ENCODE data around the gene STXBP6.
"Not testable (repeated sequence)": the region's sequence is repeated elsewhere in the genome, so short reads cannot be mapped to it uniquely, and the experiment has no call there.

The STXBP6 gene

DNA sequence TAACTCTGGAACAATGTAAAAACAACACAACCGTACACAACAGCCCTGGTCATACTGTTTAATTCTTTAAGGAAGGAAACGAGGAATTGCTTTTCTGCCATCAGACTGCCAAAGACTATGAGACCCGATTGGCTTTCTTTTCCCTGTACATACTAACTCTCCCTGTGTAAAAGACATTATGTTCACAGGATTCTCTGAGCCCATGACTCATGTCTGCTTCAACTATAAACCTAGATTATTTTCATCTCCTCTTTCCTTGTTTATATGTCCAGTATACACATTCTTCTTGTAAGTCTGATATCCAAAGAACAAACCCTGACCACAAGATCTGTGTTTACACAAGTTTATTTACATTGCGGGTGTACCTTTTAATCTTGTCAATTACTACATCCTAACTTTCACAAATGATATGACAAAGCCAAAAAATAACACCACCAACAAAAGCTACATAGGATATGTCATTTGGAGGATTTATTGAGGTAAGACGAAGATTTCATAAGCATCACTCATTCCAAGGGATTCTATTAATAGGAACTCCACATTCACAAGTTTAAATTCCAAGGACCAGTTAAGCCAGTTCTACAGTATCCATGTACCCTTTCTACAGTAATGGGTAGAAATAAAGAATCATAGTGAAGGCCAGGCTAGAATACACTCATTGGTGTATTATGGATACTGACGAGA lies 67.3 kb downstream of the STXBP6 start:
- no peak for DNase-seq

DNA sequence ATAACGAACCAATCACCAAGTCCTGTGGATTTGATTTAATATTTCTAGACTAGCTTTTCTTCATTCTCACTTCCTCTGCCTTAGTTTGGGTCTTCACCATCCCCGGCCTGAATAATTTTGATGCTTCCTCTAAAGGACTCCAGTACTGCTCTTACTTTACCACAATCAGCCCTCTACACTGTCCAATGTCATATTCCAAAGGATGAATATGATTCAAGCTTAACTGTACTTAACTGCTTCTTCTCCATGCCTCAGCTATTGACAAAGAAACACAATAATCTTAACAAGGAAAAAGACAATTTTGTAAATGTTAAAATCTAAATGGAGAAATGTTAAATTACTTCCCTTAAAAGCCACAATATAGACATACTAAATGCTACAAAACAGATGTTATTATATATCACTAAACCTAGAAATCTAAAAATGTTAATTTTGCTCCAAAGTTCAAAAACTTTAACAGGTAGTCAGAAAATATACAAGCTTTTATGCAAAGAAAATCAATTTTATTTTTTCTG lies 70.2 kb downstream of the STXBP6 start:
- DNase-seq = no peak

DNA sequence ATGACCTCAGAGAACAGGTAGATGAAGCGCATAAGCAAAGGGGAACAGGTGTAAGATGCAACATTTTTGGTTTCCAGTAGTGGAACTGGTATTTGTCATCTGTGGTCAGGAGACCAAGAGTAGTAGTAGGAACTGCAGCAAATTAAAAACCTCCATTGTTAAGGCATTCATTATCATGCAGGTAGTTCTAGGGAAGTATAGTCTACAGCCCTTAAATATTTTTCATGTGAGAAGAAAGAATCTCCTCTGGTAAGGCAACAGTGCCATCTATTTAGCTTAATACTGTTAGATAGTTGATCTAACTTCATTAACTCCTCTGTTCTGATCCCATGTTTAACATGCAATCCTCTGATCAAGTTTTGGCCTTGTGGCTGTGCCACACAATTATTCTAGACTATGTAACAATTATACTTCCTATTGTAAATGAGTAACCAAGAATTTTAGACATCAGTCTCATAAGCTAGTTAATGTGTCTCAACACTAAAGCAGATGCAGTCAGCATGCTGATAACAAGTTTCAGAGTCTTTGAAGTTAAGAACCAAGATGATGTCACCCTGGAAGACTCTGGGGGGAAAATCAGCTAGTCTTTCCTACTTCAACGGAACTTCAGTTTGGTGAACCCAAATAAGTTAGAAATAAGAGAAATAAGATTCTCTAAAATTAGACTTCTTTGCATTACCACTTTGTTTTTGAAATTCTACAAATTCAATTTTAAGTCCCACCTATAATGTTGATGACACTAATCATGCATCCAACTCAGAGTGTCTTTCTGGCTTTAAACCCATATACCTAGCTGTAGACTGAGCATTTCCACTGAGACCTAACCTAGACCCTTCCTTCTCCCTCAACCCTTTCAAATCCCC lies 70.9 kb downstream of the STXBP6 start:
- DNase-seq = no peak

DNA sequence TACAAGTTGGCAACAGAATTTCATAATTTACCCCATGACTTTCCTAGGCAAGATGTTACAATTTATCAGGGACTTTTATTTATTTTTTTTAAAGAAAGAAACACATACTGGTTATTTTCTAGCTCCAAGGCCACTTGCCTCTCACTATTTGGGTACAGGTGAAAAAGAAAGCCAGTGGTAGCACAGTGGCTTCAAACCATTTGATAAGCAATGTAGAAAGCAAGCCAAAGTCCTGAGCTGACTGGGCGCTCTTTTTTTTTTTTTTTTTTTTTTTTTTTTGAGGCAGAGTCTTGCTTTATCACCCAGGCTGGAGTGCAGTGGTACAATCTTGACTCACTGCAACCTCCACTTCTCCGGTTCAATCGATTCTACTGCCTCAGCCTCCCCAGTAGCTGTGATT lies 73.3 kb downstream of the STXBP6 start:
- no peak for DNase-seq

DNA sequence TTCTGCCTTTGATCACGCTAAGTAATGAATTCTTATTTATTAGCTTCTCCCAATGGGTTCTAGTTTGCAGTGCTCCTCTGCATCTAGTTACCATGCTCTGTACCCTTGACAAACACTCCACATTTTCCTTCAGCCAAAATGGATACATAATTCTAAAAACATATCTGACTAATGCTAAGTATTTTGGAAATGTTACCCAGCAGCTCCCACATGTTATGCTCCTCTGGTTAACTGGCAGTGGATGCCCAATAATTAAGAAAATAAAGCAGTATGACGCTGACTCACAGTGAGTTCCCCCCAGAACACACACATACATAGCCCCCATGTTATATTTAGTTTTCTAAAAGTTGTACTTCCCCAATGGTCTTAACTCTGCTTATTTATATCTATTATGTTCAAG lies 74.6 kb downstream of the STXBP6 start:
- no peak for DNase-seq

DNA sequence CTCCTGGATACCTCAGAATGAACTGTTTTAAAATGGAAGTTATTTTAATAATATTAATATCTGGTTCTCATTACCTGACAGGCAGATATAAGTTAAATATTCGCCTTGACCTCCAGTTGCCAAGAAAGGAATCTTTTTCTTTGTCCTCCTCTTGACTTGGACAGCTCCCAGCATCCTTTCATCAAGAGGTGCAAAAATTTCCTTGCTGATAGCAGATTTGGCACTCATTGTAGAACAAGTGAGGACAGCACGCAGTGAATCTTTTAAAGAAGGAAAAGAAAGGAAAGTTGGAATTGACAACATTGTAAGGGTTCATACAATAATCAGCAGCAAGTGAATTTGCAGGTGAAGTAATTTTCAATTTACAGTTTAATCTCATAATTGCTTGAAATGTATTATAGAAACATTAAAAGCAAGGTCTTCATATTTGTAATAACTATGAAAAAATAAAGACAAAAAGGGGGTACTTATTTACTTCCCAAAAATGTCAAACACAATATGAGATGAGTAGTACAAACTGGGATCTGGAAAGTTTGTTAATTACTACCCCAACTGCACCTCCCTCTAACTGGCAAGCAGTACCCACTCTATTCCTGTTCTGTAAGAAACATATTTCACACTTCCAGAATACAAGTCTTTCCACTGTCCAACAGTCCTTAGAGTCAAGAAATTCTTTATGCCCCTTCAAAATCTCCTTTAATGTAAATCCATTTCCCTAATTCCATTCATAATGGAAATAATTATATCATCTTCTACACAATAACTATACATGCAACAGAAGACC lies 75.2 kb downstream of the STXBP6 start:
- DNase-seq = no peak

DNA sequence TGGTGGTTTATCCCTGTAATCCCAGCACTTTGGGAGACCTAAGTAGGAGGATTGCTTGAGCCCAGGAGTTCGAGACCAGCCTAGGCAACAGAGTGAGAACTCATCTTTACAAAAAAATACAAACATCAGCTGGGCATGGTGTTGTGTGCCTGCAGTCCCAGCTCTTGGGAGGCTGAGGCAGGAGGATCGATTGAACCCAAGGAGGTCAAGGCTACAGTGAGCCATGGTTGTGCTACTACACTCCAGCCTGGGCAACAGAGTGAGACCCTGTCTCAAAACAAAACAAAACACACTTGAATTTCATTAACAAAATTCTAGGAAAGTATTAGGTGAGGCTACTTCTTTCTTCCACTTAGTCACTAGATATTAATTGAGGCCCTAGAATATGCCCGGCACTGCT lies 77.1 kb downstream of the STXBP6 start:
- DNase-seq = no peak

DNA sequence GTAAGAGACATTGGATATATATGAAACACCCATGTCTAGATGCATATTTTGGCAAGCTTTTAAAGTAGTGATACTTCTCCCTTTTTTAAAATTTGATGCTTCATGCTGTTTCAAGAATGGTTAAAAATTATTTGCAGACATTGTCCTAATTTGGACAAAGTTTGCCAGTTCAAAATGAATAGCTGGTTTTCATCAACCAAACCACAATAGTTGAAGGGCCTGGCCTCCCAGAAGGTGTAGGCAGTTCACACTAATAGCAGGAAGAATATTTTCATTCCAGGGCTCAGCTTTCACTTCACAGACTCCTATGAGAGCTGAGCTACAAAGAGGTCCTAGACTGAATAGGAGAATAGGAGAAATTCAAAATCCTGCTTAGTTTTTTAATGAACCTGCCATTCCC lies 78.7 kb downstream of the STXBP6 start:
- no peak for DNase-seq

DNA sequence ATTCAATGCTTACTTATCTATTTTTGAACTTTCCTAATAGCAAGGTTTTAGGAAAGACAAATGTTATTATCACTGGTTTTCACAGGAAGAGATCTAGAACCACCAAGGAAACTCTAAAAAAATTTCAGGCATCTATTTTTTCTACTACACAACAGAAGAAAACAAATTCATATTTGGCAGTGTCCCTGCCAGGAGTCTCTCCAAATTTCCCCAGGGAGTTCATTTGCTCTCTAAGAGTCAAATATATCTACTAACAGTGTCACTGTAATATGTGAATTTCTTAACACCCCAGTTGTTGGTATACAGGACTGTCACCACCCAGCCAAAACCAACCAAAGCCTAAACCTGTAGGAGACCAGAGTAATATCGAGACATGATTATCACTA lies 83.4 kb downstream of the STXBP6 start:
- no peak for DNase-seq

DNA sequence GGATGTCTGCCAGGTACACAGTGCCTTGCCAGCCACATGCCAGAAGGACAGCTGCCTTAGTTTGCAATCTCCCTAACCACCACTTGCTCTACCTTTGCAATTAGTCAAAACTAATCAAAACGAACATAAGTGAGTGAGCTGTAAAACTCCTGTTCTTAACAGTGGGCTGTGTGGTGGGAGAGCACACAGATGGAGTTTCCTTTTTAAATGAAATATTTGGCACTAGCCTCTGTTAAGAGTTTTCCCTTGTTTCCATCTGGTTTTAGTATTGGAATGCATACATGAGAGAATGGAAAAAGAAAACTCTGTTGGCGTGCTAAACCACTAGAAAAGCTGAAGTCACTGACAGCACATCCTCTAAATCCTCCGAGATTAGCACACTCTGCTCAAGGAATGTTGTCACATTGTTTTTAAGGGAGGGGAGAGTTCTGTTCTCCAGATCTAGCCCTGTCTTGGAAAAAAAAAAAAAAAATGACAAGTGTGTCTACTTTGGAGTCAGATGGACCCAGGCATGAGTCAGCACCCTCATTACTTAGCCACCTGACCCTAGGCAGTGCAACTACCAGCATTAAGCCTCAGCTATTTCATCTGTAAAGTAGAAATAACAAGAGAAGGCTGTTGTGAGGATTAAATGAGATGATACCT lies 83.9 kb downstream of the STXBP6 start:
- no peak for DNase-seq

DNA sequence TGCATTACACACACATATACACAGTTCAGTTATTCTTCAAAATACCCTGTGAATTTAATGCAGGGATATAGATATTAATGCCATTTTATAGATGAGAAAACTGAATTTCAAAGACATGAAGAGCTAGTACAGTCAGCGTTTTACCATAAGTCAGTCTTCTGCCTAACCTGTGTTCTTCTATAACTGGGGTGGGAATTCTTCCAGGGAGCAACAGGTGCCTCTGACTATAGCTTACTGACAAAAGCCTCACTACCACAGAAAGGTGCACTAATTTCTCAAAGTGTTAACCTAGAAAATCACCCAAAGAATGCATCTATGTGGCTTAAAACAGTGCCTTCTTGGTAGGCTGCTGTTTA lies 84.4 kb downstream of the STXBP6 start:
- DNase-seq = no peak

DNA sequence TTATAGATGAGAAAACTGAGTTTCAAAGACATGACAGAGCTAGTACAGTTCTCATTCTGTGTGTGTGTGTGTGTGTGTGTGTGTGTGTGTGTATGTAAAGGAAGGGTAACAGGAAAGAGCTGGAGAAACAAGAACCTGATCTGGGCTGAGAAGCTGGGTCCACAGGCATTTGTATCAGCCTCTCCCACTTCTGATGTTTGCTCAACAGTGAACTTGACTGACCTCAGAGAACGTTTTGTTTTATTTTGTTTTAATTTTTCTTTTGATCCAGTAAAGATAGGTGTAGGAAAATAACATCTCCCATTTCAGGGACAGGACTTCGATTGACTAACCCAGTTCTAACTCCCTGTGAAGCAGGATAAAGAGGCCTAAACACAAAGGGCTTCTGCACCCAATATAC lies 85.4 kb downstream of the STXBP6 start:
- DNase-seq = no peak

DNA sequence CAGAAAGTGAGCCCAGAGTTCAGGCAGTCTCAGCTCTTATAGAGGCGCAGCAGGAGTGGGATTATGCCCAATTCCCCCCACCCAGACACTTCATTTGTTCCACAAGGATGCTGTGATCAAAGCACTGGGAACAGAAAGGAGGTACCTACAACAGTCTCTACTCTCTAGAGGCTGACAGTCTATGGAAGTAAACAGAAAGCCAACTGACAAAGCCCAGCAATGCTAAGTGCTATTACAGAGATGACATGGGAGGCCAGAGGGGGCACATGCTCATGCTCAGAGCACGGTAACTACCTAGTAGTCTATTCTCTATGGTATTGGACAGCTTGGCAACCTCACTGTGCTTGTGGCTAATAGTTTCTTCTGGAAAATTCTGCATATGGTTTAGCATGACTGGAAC lies 85.9 kb downstream of the STXBP6 start:
- DNase-seq = no peak

DNA sequence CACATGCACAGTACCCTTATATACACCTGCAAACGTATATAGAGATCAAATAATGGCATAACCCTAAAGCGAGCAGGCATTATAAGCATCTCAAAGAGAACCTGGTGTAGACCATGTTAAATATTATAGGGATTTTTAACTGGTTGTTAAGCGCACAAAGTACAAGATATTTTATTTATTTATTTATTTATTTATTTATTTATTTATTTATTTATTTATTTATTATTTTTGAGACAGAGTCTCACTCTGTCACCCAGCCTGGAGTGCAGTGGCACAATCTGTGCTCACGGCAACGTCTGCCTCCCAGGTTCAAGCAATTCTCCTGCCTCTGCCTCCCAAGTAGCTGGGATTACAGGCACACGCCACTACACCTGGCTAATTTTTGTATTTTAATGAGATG lies 87.8 kb downstream of the STXBP6 start:
- not testable (repeated sequence) for DNase-seq

DNA sequence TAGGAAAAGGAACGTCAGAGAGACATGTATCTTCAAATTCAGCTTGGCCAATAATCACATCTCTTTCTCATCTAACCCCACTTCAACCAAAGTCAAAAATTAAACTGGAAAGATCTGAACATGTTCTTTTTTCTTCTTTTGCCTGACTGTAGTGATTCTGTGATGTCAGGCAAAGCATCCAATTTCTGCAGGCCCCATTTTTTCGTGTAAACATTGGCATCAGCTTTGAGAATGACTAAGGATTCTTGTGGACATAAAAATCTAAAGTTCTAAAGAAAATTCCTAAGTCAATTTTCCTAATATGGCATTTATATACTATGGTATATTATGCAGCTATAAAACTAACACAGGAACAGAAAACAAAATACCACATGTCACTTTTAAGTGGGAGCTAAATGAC lies 89.1 kb downstream of the STXBP6 start:
- no peak for DNase-seq

DNA sequence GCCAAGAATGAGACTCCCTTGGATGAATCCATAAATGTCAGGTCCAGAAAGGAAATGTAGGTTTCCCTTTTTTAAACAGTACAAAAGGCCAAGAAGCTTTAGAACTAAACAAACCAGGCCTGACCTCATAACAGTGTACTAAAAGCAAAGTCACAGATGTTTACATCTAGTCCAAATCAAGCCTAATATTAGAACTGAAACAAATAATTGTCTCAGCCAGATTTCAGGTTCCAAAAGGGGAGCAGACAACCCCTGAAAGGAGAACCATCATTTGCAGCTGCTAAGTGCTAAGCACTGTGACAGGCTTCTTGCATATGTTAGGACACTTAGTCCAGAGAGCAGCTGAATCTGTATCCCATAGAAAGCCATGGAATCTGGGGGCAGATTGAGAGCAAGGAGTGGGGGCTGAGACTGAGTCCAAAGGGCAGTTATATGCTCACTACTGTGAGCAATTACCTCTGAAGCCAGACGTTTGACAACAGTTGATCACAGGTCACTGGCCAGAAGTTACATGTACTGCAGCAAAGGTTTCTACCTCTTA lies 90.1 kb downstream of the STXBP6 start:
- DNase-seq = no peak

DNA sequence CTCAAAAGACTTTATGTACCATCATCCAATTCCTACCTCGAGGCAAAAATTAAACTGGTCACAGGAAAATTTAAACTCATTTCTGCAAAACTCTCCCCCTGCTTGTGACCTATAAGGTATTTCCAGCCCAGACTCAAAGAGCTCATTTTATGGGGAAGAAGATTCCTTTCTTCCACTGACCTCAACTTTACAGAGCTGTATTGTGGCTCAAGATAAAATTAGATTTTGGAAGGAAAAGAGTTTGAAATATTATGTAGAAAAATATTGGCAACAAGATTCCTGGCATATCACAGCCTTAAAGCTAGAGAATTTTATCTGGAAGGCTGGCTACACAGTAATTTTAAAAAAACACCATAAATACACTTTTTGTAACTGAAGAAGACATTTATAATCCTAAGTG lies 91.7 kb downstream of the STXBP6 start:
- no peak for DNase-seq

DNA sequence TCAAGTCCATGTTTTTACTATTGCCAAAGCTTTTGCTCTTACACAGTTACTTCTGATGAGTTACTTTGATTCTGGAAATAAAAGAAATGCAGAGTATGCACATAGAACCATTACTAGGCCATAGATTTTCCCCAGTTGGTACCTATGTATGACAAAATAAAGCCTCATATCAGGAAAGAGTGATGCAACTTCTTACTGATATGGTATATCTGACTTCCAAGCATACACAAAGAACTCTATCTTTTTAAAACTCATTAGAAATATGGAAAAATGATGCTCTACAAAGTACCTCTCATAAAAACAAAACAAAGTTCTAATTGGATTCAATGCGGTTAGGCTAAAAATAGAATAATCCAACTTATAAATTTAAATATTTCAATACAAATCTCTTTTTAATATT lies 92.1 kb downstream of the STXBP6 start:
- DNase-seq = no peak

DNA sequence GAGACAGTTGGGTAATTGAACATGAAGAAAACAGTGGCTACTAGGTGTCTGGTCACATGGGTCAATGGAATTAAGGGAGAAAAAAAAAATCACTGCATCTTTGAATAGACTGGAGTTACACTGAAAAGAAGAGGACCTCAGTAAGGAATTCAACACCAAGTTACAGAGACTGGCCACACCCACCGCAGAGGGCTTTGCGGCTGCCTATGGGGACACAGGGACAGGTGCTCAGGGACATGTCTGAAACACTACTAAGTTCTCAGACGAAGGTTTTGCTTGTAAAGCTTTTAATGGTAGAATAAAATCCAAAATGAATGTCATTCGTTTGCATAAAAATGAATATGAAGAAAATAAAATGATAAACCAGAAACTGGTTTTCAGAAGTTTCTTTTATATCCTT lies 93.8 kb downstream of the STXBP6 start:
- DNase-seq = no peak

DNA sequence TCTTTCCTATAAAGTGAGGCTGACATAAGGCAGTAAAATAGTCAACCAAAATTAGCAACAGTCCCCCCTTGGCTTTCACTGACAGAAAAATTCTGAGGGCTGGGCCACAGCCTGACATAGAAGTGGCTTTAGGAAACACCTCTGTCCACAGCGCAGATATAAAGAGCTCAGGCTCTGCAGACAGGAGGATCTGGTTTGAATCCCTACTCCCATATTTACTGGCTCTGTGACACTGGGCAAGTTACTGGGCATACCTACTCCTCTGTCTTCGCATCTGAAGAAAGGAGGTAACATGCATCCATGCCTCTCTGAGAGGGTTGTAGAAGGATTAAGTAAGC lies 95.3 kb downstream of the STXBP6 start:
- no peak for DNase-seq

DNA sequence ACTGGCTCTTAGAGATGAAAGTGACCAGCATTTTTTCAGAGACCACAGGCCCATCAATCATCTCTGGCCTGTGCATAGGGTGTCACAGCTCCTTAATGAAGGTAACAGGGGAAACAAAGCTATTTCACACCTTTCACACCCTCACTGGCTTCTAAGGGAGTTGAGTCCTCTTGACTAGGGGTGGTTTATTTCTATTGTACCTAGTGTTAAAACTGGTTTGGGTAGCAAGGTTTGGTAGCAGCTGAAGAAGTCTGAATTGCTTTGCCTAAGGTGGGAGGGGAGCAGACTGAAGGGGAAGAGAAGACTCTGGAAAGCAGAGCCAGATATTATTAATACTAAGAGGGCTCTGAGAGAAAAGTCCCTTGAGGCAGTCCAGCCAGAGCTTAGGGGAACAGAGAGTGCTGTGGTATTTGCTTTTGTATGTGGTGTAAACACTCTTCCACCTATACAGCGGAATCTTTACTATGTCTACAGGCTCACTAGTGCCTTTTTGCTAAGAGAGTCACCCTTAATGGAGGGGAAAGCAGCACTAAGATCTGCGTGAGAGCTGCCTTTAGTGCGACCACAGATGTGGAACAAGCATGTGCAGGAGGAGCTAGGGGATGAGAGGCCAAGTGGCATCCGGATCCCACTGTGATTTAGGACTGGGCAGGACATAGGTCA lies 95.8 kb downstream of the STXBP6 start:
- DNase-seq = no peak

DNA sequence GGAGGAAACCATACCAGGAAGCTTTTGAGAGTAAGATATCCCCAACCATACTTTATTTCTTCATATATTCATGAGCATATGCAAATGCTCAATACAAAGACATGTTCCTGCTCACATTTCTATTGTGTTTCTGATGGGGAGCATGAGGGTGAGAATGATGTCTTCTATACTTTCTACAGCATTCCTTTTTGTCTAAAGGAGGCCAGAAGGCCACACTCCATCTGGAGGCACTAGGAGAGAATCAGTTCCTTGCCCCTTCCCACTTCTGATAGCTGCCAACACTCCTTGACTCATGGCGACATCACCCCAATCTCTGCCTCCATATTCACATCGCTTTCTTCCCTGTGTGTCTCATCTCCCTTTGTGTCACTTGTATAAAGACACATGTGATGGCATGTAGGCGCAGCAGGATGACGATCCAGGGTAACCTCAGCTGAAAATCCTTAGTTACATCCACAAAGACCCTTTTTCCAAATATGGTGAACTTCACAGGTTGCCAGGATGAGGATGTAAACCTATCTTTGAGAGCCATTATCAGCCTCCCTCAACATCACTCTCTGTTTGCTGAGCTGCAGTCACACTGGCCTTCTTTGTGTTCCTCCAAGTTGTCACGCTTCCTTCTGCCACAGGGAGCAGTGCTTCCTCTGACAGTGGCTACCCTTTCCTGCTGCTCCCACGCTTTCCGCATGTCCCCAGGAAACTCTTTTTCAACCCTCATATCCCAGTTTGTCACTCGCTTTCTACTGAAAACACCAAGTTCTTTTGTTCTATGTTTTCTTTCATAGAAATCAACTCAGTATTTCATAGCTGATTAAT lies 96.9 kb downstream of the STXBP6 start:
- no peak for DNase-seq

Data from GF-D8 (cell line).